ENCODE results near the gene TSACC.
A peak's percentile ranks its signal among the peaks of the same experiment; 100 is the strongest.
"Not testable (repeated sequence)": the region's sequence is repeated elsewhere in the genome, so short reads cannot be mapped to it uniquely, and the experiment has no call there.

Gene TSACC

DNA sequence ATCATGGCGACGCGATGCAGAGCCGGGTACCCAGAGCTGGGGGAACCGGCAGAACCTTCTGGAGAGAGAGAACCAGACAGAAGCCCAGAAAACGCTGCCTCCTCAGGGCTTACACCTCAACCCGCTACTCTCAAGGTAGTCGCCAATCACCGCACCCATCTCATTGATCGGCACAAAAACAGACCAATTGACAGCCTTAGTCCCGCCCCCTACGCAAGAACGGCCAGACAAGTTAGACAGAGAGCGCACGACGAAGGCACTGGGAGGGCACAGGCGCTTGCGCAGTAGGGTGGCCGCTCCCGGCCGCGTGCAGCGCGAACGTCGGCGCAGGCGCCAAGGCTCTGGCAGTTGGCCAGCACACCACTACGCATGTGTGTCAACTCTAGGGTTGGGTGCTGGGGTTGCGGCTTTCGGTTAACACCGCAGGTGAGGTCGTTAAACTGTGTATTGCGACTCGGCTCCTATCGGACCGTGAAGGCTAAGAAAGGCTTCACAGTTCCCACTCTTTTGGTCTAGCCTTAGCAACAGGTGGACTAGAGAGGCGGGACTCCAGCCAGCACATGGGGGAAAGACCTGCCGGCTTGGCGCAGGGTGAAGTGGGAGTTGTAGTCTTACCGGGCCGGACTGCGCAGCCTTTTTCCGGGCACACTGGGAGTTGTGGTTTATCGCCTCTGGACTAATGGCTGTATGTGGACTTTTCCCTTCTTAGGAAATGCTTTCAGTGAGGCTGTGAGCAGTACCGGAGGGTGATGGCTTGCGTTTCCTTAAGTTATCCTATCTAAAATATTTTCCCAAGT lies at the start of gene TSACC, which contains the start of gene CCT3:
TSS of gene TSACC (plus strand) at position 347 of the 797 bp plus-strand sequence. CDS start 1,232 bp downstream, outside the sequence.
TSS of gene CCT3 (minus strand) at position 113 of the 797 bp plus-strand sequence. CDS start at position 5, 108 bp downstream.
- DNase-seq (ENCODE audit: low read depth): peak; percentile 99

- DNase-seq (ENCODE audit: low read depth): no peak
Measured at GRCh38 chr1:156289857-156290256, 48.5 kb upstream of the TSACC start.

DNA sequence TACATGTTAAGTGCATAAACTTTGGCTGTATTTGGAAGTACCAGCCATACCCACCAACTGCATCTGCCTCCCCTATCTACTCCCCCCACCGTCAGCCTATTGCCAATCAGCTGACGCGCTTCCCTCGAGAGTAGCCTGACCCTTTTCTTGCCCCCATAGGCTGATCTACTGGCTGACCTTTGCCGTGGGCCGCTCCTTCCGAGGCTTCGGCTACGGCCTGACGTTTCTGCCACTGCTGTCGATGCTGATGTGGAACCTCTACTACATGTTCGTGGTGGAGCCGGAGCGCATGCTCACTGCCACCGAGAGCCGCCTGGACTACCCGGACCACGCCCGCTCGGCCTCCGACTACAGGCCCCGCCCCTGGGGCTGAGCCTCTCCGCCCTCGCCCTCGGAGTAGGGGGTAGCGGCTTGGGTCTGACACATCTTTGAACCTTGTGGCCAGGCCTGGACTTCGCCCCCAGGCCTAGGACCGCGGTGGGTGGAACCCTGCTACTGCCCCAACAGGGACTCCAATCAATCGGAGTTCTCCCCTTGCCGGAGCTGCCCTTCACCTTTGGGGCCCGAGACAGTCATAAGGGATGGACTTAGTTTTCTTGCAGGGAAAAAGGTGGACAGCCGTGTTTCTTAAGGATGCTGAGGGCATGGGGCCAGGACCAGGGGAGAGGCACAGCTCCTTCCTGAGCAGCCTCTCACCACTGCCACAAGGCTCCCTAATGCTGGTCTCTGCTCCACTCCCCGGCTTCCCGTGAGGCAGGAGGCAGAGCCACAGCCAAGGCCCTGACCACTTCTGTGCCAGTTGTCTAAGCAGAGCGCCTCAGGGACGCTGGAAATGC lies 46.9 kb upstream of the TSACC start:
- peak; percentile 24 for DNase-seq (ENCODE audit: low read depth)

- no peak for DNase-seq (ENCODE audit: low read depth)
Measured at GRCh38 chr1:156293098-156293434, 45.3 kb upstream of the TSACC start.

DNA sequence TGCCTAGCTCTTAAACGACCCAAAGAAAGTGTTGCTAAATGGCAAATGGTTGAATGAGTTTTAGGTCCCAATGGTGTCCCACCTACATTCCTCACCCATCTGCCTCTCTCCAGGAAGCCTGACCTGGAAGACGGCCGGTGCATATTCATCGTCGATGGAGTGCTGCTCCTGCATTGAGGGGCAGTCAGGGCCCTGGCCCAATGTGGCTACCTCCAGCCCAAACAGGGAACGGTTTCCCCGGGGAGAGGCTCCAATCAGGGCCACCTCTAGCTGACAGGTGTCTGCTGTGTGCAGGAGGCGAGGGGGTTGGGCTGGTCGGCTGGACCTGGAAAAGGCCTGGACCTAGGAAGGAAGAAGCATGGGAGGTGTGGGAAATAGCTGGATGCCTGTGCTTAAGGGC lies 44.4 kb upstream of the TSACC start:
- DNase-seq (ENCODE audit: low read depth): no peak

DNA sequence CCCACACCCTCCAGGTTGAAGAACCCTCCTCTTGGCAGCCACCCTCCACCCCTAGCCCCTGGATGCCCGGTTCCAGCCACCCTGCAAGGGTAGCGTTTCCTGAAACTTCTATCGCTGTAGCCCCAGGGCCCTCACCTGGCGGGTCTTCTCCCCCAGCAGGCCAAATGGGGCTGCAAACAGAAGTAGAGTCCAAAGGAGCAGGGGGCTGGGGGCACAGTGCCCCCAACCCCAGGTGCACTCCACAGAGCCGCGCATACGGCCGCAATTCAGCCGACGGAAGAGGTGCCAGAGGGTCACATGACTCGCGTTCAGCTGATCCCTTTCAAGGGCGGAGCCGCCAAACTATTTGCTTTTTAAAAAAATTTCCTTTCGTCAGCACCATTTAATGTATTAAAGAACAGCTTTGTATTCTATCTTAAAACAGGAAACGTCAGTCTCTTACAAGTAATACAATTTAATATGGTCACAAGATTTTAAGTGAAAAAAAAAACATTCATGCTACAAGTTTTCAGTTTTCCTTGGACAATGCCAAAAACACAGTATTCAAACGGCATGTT lies 42.9 kb upstream of the TSACC start, which contains the start of gene GLMP:
TSS of gene GLMP (minus strand) at position 289 of the 557 bp plus-strand sequence. CDS start at position 255, 34 bp downstream.
- DNase-seq (ENCODE audit: low read depth): peak; percentile 41

DNA sequence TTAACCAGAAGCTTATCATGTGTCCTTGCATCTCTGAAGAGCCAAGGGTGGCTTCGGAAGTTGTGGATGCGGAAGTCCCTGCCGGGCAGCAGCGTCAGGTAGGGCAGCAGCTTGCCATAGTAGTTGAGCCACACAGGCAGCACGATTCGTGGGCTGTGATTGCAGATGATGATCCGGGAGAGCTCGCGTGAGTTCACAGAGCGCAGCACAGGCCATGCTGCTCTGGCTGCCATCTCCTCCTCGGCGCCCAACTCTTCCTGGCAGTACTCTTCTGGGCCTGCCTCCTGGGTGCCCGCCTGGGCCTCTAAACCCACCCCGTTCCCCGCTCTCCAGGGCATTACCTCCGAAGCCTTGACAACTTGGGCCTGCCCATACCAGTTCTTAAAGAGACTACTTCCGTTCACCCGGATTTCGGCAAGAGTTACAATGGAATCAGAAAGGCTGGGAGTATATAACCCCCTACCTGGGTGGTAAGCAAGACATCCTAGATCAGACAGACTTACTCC lies 39.4 kb upstream of the TSACC start, which contains the start of gene VHLL:
TSS of gene VHLL (minus strand) at position 456 of the 506 bp plus-strand sequence. CDS start at position 338, 118 bp downstream.
- no peak for DNase-seq (ENCODE audit: low read depth)

DNA sequence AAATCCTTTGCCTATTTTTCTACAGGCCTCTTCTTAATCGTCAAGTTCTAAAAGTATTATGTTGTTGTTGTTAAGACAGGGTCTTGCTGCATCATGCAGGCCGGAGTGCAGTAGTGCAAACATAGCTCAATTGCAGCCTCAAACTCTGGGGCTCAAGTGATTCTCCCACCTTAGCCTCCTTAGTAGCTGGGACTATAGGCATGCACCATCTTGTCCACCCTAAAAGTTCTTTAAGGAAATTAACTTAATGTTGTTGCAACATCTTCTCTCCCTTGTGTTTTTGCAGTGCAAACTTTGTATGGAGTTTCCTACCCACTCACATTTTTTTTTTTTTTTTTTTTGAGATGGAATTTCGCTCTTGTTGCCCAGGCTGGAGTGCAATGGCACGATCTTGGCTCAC lies 35.1 kb upstream of the TSACC start:
- DNase-seq (ENCODE audit: low read depth): no peak

GRCh38 chr1:156305215-156305614 lies 33.1 kb upstream of the TSACC start:
- DNase-seq (ENCODE audit: low read depth): no peak

DNA sequence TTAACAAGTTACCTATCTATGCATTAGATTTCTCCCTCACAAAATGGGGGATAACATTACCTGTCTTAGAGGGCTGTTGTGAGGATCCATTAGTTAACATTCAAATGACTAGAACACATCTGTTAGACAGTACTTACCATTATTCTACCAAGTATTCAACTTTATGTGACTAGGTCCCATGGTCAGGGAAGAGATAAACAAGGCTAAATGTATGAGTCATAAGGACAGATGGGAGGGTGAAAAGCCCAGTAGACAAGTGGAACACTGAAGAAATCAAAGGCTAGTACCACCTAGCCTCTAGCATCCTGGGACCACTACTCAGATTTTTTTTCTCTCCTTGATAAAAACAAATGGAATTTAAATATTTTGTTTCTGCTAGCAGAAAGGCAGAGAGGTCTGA lies 30.2 kb upstream of the TSACC start:
- no peak for DNase-seq (ENCODE audit: low read depth)

DNA sequence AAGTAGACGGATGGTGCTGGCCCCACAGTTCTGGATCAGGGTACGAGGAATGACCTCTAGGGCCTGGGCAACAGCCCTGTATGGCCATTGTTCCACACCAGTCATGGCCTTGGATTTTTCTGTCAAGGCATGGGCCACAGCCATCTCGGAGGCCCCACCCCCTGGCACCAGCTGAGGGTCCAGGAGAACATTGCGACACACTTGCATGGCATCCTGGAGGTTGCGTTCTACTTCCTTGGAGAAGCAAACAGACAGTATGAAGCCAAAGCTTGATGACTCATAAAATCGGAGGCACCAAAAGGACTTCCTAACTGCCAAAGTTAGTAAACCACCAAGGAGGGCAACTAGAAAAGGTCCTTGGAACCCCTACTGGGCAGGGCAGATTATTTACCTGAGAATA lies 27.4 kb upstream of the TSACC start:
- no peak for DNase-seq (ENCODE audit: low read depth)

DNA sequence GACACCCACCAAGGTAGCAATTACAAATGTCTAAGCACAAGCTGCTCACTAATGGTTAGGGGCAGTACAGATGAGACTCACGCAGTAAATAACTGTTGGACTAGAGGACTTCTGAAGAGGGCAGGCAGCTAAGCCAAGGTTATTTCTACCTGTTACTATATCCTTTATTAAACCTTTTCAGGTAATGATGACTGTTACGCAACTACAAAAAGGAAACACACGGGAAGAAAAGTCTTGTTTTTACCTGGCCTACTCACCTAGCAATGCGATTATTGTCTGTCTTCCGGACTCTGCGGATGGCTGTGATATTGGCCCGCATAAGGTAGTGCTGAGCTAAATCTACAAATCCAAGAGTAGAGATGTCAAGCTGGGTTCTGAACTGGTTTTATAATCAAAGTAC lies 21.4 kb upstream of the TSACC start:
- DNase-seq (ENCODE audit: low read depth): no peak

GRCh38 chr1:156319664-156320063 lies 18.7 kb upstream of the TSACC start:
- no peak for DNase-seq (ENCODE audit: low read depth)

- no peak for DNase-seq (ENCODE audit: low read depth)
Measured at GRCh38 chr1:156320560-156320959, 17.8 kb upstream of the TSACC start.

GRCh38 chr1:156323179-156323578 lies 15.1 kb upstream of the TSACC start:
- DNase-seq (ENCODE audit: low read depth): not testable (repeated sequence)

DNA sequence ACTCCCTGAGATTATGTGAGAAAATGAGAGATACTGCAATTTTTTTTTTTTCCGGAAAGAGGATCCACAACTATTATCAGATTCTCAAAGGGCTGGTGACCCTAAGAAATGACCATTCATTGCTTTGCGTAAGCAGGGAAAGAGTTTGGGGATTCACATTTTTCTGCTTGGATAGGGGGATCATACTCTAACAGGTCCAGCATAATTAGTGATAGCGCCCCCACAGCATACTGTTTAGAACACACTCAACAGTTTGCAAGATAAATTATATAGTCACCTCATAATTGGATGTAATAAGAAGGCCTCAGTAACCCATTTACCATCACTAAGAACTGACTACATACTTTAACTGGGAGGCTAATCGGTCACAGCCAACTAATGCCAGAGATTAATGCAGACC lies 2.1 kb upstream of the TSACC start:
- DNase-seq (ENCODE audit: low read depth): no peak

DNA sequence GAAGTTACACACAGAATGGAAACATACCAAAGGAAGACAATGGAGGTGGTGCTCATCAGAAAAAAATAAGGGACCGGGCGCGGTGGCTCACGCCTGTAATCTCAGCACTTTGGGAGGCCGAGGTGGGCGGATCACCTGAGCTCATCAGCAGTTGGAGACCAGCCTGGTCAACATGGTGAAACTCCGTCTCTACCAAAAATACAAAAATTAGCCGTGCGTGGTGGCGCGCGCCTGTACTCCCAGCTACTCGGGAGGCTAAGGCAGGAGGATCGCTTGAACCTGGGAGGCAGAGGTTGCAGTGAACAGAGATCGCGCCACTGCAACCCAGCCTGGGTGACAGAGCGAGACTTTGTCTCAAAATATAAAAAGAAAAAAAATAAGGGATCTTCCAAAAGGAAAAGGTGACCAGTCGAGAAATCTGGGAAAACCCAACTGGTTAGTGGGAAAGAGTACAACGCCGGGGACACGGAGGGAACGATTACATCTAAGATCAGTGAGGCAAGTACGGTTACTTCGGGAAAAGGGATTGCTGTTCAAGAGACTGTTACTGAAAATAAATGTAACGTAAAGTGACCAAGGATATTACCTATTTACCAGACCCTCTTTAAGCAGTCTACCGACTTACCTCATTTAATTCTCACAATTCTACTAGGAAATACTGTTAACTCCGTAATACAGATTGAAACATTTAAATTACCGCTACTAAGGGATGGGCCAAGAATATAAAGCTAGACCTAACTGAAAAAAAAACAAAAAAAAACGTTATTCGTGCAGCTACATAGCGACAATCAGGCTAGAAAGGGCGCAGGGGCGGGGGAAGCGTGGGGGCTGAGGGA lies 1.1 kb upstream of the TSACC start:
- DNase-seq (ENCODE audit: low read depth): no peak

DNA sequence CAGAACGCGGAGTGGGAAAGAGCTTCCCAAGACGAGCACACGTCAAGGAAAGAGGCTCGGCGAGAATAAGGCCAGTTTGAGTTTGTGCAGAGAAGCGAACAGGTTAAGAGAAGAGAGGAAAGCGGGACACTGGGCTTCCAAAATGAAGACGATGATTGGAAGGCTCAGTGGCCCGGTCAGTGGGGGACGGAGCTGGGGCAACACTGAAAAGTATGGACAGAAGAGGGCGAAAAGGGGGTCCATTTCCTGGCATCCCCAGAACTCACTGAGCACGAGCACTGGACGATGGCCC lies 492 bp upstream of the TSACC start:
- no peak for DNase-seq (ENCODE audit: low read depth)

GRCh38 chr1:156342166-156342955 lies 4.0 kb downstream of the TSACC start:
- no peak for DNase-seq (ENCODE audit: low read depth)

DNA sequence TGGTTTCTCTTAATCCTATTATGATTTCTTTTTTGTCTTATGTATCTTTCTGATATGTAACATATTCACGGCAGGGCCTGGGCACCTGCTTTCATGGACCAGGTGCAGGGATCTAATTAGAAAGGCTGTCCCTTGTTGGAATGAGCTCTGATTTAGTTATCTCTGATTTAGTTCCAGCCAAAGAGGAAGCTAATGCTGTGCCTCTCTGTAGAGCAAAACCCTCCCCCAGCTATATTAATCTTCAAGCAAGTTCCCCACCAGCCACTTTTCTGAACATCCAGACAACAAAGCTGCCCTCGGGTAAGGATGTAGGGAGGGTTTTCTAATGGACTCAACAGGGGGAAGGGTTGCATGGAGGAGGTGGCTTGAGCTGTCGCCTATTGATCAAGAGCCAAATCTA lies 6.1 kb downstream of the TSACC start:
- no peak for DNase-seq (ENCODE audit: low read depth)

GRCh38 chr1:156346035-156346434 lies 7.7 kb downstream of the TSACC start:
- DNase-seq (ENCODE audit: low read depth): not testable (repeated sequence)

All from stimulated activated CD8-positive, alpha-beta memory T cell treated with anti-CD3 and anti-CD28 coated beads, Interleukin-4, amount 100 ng/mL, for 24 hours (primary cell).